ENCODE results near the gene ALDH1L2.

Gene ALDH1L2

GRCh38 chr12:105107494-105108371, 23.5 kb upstream of the ALDH1L2 start, which contains the start of gene WASHC4:
WASHC4 (plus strand) TSS chr12:105107731; CDS start chr12:105107801, 70 bp downstream.
- TF ChIP-seq ZFX (IDR thresholded peaks at IDR 0.05; ENCODE audit: borderline replicate concordance) (no peak), CTCF (IDR thresholded peaks at IDR 0.05) (no peak; the same call in 1 of the 2 replicates)

GRCh38 chr12:105107171-105107493, 22.9 kb upstream of the ALDH1L2 start:
- H3K27ac ChIP-seq = peak overlapping the region; percentile 57
- TF ChIP-seq ZFX (IDR thresholded peaks at IDR 0.05; ENCODE audit: borderline replicate concordance) (no peak), CTCF (IDR thresholded peaks at IDR 0.05) (no peak)

More at GRCh38 chr12:105107494-105108371, 23.5 kb upstream of the ALDH1L2 start, which contains the start of gene WASHC4:
- H3K27ac ChIP-seq = peak within 1 kb of the TSS; percentile 57

GRCh38 chr12:105106621-105107020, 22.4 kb upstream of the ALDH1L2 start:
- peak overlapping the region; percentile 57 for H3K27ac ChIP-seq
- no peak for TF ChIP-seq ZFX (IDR thresholded peaks at IDR 0.05; ENCODE audit: borderline replicate concordance)
- no peak for TF ChIP-seq CTCF (IDR thresholded peaks at IDR 0.05)

GRCh38 chr12:105104762-105105161, 20.5 kb upstream of the ALDH1L2 start:
- H3K27ac ChIP-seq = no peak overlapping the region
- no peak for TF ChIP-seq ZFX (IDR thresholded peaks at IDR 0.05; ENCODE audit: borderline replicate concordance)
- TF ChIP-seq CTCF (IDR thresholded peaks at IDR 0.05) = no peak

- TF ChIP-seq ZFX (IDR thresholded peaks at IDR 0.05; ENCODE audit: borderline replicate concordance) = no peak
- no peak for TF ChIP-seq CTCF (IDR thresholded peaks at IDR 0.05)
- H3K27ac ChIP-seq = no peak overlapping the region
Observed at GRCh38 chr12:105102673-105103072, 18.4 kb upstream of the ALDH1L2 start.

GRCh38 chr12:105100998-105101397, 16.7 kb upstream of the ALDH1L2 start:
- TF ChIP-seq ZFX (IDR thresholded peaks at IDR 0.05; ENCODE audit: borderline replicate concordance) (no peak), CTCF (IDR thresholded peaks at IDR 0.05) (no peak)
- no peak overlapping the region for H3K27ac ChIP-seq
